ENCODE measurements around the gene P2RY14. TPM values are rescaled to one million over a fixed set of nuclear protein-coding genes. Genes with fewer than 3 reads are reported as not detected.

P2RY14 gene
- polyA plus RNA-seq, 1 experiment = not detected

GRCh38 chr3:151204530-151205402 lies 73.6 kb downstream of the P2RY14 start:
- TF ChIP-seq, protein P1, sequence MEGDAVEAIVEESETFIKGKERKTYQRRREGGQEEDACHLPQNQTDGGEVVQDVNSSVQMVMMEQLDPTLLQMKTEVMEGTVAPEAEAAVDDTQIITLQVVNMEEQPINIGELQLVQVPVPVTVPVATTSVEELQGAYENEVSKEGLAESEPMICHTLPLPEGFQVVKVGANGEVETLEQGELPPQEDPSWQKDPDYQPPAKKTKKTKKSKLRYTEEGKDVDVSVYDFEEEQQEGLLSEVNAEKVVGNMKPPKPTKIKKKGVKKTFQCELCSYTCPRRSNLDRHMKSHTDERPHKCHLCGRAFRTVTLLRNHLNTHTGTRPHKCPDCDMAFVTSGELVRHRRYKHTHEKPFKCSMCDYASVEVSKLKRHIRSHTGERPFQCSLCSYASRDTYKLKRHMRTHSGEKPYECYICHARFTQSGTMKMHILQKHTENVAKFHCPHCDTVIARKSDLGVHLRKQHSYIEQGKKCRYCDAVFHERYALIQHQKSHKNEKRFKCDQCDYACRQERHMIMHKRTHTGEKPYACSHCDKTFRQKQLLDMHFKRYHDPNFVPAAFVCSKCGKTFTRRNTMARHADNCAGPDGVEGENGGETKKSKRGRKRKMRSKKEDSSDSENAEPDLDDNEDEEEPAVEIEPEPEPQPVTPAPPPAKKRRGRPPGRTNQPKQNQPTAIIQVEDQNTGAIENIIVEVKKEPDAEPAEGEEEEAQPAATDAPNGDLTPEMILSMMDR (IDR thresholded peaks at IDR 0.05; ENCODE audit: low read depth, low read length) = no peak
- no peaks in the 10 kb centered on the region for H3K27me3 ChIP-seq (ENCODE audit: control insufficient read depth, insufficient read depth, low read length)
- ChIA-PET CTCF (interaction anchor here (1.8 kb wide), 1 partner anchor 77 kb away, joined by 5 read pairs; no protein-coding TSS in a partner anchor), POLR2A (no interaction called here)
- no peak overlapping the region for H3K4me3 ChIP-seq (ENCODE audit: low read depth, low read length)
- H3K9me3 ChIP-seq (ENCODE audit: control insufficient read depth, insufficient read depth, low read length) = no peaks in the 10 kb centered on the region
- DNase-seq (ENCODE audit: low read depth, low spot score) = no peak
- no peak overlapping the region for H3K27ac ChIP-seq (ENCODE audit: low read depth, low read length)

- Histone ChIP-seq H3K27ac (ENCODE audit: low read depth, low read length) (no peak within 1 kb of the TSS), H3K4me3 (ENCODE audit: low read depth, low read length) (no peak within 1 kb of the TSS), H3K9me3 (ENCODE audit: control insufficient read depth, insufficient read depth, low read length) (no peaks in the 10 kb centered on the region), H3K27me3 (ENCODE audit: control insufficient read depth, insufficient read depth, low read length) (no peaks in the 10 kb centered on the region)
- TF ChIP-seq, protein P1 (IDR thresholded peaks at IDR 0.05; ENCODE audit: low read depth, low read length) = no peak
- POLR2A ChIA-PET = no interaction called here
- CTCF ChIA-PET = interaction anchor here (2.4 kb wide), 1 partner anchor 25 kb away, joined by 8 read pairs; no protein-coding TSS in a partner anchor
- DNase-seq (ENCODE audit: low read depth, low spot score) = no peak
Observed at GRCh38 chr3:151203051-151203420, 75.3 kb downstream of the P2RY14 start, which contains the start of gene GPR171. Gene GPR171, minus strand, starts transcription at chr3:151203216. Its CDS starts 3,830 bp downstream, at chr3:151199386.

DNA sequence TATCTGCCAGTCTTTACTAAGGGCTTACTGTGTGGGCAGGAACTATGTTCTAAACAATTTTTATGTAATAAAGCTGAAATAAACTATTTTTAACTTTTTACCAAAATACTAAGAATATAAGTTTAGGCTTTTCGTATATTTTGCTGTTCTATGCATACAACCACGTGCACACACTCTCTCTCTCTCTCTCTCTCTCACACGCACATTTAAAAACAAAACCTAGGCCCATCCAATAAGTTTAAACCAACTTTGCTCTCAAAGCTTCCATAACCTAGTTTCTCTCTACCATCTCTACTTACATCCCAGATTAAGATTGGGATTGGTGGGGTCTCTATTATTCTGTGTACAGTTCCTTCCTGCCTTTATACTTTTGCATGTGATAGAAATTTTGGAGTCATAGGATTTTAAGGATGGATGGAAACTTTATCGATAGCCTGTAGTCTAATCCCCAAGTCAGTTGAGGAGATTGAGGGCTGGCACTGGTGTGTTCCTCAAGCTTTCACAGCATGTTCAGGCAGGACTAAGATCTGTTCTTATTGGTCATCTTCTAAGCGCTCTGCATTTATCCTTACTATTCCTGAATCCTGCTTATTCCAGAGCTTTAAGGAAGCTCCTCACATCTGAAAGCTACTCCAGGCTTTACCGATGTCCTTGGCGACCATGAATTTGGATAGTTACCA lies 77.2 kb downstream of the P2RY14 start:
- TF ChIP-seq, protein P1 (IDR thresholded peaks at IDR 0.05; ENCODE audit: low read depth, low read length) = no peak
- Histone ChIP-seq H3K27me3 (ENCODE audit: control insufficient read depth, insufficient read depth, low read length) (no peaks in the 10 kb centered on the region), H3K4me3 (ENCODE audit: low read depth, low read length) (no peak overlapping the region), H3K9me3 (ENCODE audit: control insufficient read depth, insufficient read depth, low read length) (no peaks in the 10 kb centered on the region), H3K27ac (ENCODE audit: low read depth, low read length) (no peak overlapping the region)
- POLR2A ChIA-PET = no interaction called here
- DNase-seq (ENCODE audit: low read depth, low spot score) = no peak
- CTCF ChIA-PET = interaction anchor here (0.6 to 2.4 kb wide), 3 partner anchors 26 to 83 kb away, joined by 3 to 8 read pairs (median 7); no protein-coding TSS in a partner anchor

DNA sequence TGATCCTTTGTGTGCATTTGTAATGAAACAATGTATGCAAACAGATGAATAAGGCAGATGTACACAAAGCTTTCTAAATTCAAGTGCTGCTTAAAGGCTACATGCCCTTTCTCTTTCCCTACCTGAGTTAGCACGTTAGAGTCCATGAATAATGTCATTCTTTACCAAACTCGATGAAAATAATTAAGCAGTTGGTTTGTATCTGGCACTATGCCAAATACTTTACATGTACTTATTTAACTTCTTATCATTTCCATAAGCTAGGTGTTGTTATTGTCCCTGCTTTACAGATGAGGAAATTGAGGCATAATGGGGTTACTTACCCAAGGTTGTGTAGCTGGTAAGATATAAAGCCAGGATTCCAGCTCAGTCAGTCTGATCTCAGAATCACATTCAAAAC lies 77.8 kb downstream of the P2RY14 start:
- no peak for DNase-seq (ENCODE audit: low read depth, low spot score)

More for the DNA sequence above, 77.8 kb downstream of the P2RY14 start:
- ChIA-PET CTCF (interaction anchor here (0.6 to 2.4 kb wide), 5 partner anchors 27 to 84 kb away, joined by 3 to 8 read pairs (median 7); no protein-coding TSS in a partner anchor), POLR2A (no interaction called here)
- no peaks in the 10 kb centered on the region for H3K27me3 ChIP-seq (ENCODE audit: control insufficient read depth, insufficient read depth, low read length)
- TF ChIP-seq, protein P1 (IDR thresholded peaks at IDR 0.05; ENCODE audit: low read depth, low read length) = no peak
- H3K4me3 ChIP-seq (ENCODE audit: low read depth, low read length) = no peak overlapping the region
- no peaks in the 10 kb centered on the region for H3K9me3 ChIP-seq (ENCODE audit: control insufficient read depth, insufficient read depth, low read length)
- no peak overlapping the region for H3K27ac ChIP-seq (ENCODE audit: low read depth, low read length)

Data from AG04450 (cell line).